ENCODE measurements around the gene ESRRG. TPM values are rescaled to one million over a fixed set of nuclear protein-coding genes. Genes with fewer than 3 reads are reported as not detected.

The ESRRG gene
- total and polyA plus RNA-seq, 2 experiments from 2014 or later, result 1.2 to 1.7 TPM

GRCh38 chr1:216604771-216605170 lies 118.5 kb downstream of the ESRRG start:
- Histone ChIP-seq H3K27ac (ENCODE audit: low read depth) (no peak overlapping the region), H3K27me3 (ENCODE audit: insufficient read depth) (peaks cover 9% of the 10 kb centered on the region; the same call in 1 of the 2 replicates), H3K79me2 (replicated peaks; ENCODE audit: insufficient read depth) (no peaks in the 10 kb centered on the region), H2AFZ (no peak overlapping the region), H3K9me2 (ENCODE audit: insufficient read depth) (no peaks in the 10 kb centered on the region), H3K4me2 (no peak overlapping the region), H3F3A (replicated peaks; ENCODE audit: low read depth) (no peaks in the 10 kb centered on the region), H3K4me1 (ENCODE audit: insufficient read depth) (peaks cover 7% of the 10 kb centered on the region), H3K36me3 (ENCODE audit: insufficient read depth) (no peaks in the 10 kb centered on the region), H4K20me1 (replicated peaks; ENCODE audit: insufficient read depth) (no peaks in the 10 kb centered on the region; the same call in 1 of the 2 replicates), H3K4me3 (no peak overlapping the region)
- Mint-ChIP-seq H3K4me1 (peaks cover 24% of the 10 kb centered on the region), H3K27me3 (ENCODE audit: insufficient read depth, low read depth, poor library complexity) (peaks cover 2% of the 10 kb centered on the region), H3K4me3 (no peak overlapping the region), H3K27ac (no peak overlapping the region), H3K36me3 (ENCODE audit: low read depth) (no peaks in the 10 kb centered on the region), H3K9me3 (no peaks in the 10 kb centered on the region)
- ATAC-seq (no peak), DNase-seq (ENCODE audit: low spot score) (no peak)
- TF ChIP-seq NANOG (IDR thresholded peaks at IDR 0.05; ENCODE audit: borderline replicate concordance) (no peak), CREB1 (CRISPR knock-in tag; IDR thresholded peaks at IDR 0.05; ENCODE audit: low read depth) (no peak), POLR2AphosphoS5 (IDR thresholded peaks at IDR 0.05; ENCODE audit: low read depth) (no peak), EZH2phosphoT487 (IDR thresholded peaks at IDR 0.05; ENCODE audit: unreplicated experiment) (no peak), ZNF331 (CRISPR knock-in tag; IDR thresholded peaks at IDR 0.05; ENCODE audit: low read depth) (no peak), ZNF462 (CRISPR knock-in tag; IDR thresholded peaks at IDR 0.05) (no peak), CTCF (conservative IDR thresholded peaks at IDR 0.05; ENCODE audit: low read depth in 2 of 2) (no peak), ZNF114 (CRISPR knock-in tag; IDR thresholded peaks at IDR 0.05) (no peak)

All from GM23338 (cell line).